Measurements from ENCODE around the gene TNF.

The TNF gene

GRCh38 chr6:31575335-31575901 lies at the start of gene TNF:
Gene TNF, plus strand, starts transcription at chr6:31575565. Its CDS starts 177 bp downstream, at chr6:31575742.
- H3K4me2 ChIP-seq: no peak within 1 kb of the TSS
- no peak within 1 kb of the TSS for H2AFZ ChIP-seq (ENCODE audit: low read depth)
- no peaks in the 10 kb centered on the region for H3K36me3 ChIP-seq (ENCODE audit: insufficient read depth)
- peaks cover 15% of the 10 kb centered on the region for H3K4me1 ChIP-seq (ENCODE audit: low read depth, poor library complexity, severe bottlenecking)
- peaks cover 58% of the 10 kb centered on the region for H3K27me3 ChIP-seq (ENCODE audit: insufficient read depth, low read depth)
- no peak within 1 kb of the TSS for H3K27ac ChIP-seq
- H3K9ac ChIP-seq: no peak within 1 kb of the TSS
- no peak for TF ChIP-seq CTCF (conservative IDR thresholded peaks at IDR 0.05; ENCODE audit: low read depth, low read length)
- H3K4me3 ChIP-seq (IDR thresholded peaks at IDR 0.05; ENCODE audit: insufficient read depth, low read depth, low read length): no peak within 1 kb of the TSS
- H4K20me1 ChIP-seq (ENCODE audit: insufficient read depth): no peaks in the 10 kb centered on the region
- no peaks in the 10 kb centered on the region for H3K79me2 ChIP-seq (ENCODE audit: insufficient read depth, low read depth)

DNA sequence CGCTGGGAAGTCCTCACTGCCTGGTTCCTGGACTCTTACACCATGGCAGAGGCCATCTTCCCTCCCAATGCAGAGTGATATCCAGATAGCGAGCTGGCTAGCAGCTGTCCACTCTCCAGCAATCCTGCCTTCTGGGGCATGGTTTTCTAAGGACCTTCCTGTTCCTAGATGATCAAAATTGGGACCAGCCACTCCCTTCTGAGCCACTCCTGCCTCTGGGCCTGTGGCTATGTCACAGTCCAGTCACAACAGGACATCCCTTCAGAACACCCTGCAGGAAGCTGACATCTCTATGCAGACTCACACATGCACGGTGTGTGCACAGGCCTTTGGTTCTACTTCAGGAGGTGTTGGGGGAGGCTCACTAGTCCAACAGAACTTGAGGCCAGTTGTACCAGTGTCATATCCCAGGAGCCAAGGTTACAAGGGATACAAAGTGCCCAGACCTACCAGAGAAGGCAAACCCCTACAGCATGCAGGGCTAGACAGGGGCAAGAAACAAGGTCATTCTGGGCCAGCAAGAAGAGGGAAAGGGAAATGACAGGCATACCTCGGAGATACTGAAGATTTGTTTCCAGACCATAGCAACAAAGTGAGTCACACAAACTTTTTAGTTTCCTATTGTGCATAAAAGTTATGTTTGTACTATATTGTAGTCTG lies 49.3 kb upstream of the TNF start:
- Histone ChIP-seq H3K9ac (no peak overlapping the region), H2AFZ (ENCODE audit: low read depth) (no peak overlapping the region), H3K4me2 (no peak overlapping the region), H3K27me3 (ENCODE audit: insufficient read depth, low read depth) (no peaks in the 10 kb centered on the region), H3K79me2 (ENCODE audit: insufficient read depth, low read depth) (no peaks in the 10 kb centered on the region), H3K27ac (no peak overlapping the region), H3K4me1 (ENCODE audit: low read depth, poor library complexity, severe bottlenecking) (no peaks in the 10 kb centered on the region), H4K20me1 (ENCODE audit: insufficient read depth) (no peaks in the 10 kb centered on the region), H3K36me3 (ENCODE audit: insufficient read depth) (no peaks in the 10 kb centered on the region), H3K4me3 (IDR thresholded peaks at IDR 0.05; ENCODE audit: insufficient read depth, low read depth, low read length) (no peak overlapping the region)
- TF ChIP-seq CTCF (conservative IDR thresholded peaks at IDR 0.05; ENCODE audit: low read depth, low read length): no peak

DNA sequence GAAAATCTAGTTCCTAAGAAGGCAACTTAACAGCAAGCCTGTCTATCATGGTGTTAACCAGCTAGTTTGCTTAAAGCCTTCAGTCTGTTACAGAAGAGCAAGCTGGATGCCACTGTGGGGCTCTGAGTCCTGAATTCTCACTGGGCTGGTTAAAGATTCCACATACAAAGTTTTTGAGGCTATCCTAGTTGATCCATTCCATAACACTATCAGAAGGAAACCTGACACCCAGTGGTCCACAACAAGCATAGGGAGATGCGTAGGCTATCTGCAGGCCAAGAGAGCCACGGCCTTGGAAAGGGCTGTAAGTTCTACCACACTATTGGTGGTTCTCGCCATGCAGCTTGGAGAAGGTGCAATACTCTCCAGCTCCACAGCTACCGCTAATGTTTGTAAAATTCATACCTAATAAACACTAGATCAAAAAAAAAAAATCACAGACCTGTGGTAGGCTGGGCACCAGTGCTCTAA lies 47.0 kb upstream of the TNF start:
- Histone ChIP-seq H3K27ac (no peak overlapping the region), H2AFZ (ENCODE audit: low read depth) (no peak overlapping the region), H3K79me2 (ENCODE audit: insufficient read depth, low read depth) (no peaks in the 10 kb centered on the region), H3K9ac (no peak overlapping the region), H3K4me2 (no peak overlapping the region), H3K4me1 (ENCODE audit: low read depth, poor library complexity, severe bottlenecking) (no peaks in the 10 kb centered on the region), H3K36me3 (ENCODE audit: insufficient read depth) (no peaks in the 10 kb centered on the region), H3K27me3 (ENCODE audit: insufficient read depth, low read depth) (no peaks in the 10 kb centered on the region), H3K4me3 (IDR thresholded peaks at IDR 0.05; ENCODE audit: insufficient read depth, low read depth, low read length) (no peak overlapping the region), H4K20me1 (ENCODE audit: insufficient read depth) (no peaks in the 10 kb centered on the region)
- TF ChIP-seq CTCF (conservative IDR thresholded peaks at IDR 0.05; ENCODE audit: low read depth, low read length): no peak

DNA sequence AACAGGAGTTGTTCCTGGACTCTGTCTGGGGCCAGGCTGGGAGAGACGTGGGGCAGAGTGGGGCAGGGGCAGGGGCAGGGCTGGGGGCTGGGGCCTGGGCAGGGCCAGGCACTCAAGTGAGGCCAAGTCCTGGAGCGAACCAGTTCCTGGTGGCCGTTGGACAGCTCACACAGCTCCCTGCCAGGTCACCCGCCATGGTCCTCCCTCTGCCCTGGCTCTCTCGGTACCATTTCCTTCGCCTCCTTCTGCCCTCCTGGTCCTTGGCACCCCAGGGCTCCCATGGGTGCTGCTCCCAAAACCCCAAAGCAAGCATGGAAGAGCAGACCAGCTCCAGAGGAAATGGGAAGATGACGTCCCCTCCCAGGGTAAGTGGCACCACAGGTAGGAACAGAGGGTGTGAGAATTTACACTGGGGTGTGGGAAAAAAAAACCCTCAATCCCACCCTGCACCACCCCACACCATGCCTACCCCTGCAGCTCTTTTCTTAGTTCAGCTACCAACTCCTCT lies 46.5 kb upstream of the TNF start, which contains the start of gene MCCD1:
Gene MCCD1, plus strand, starts transcription at position 142 of the 508 bp plus-strand sequence. Its CDS starts 53 bp downstream, at position 195.
- no peaks in the 10 kb centered on the region for H3K36me3 ChIP-seq (ENCODE audit: insufficient read depth)
- H4K20me1 ChIP-seq (ENCODE audit: insufficient read depth): no peaks in the 10 kb centered on the region
- no peak within 1 kb of the TSS for H3K4me3 ChIP-seq (IDR thresholded peaks at IDR 0.05; ENCODE audit: insufficient read depth, low read depth, low read length)
- H3K79me2 ChIP-seq (ENCODE audit: insufficient read depth, low read depth): no peaks in the 10 kb centered on the region
- no peaks in the 10 kb centered on the region for H3K27me3 ChIP-seq (ENCODE audit: insufficient read depth, low read depth)
- H3K4me1 ChIP-seq (ENCODE audit: low read depth, poor library complexity, severe bottlenecking): no peaks in the 10 kb centered on the region
- H2AFZ ChIP-seq (ENCODE audit: low read depth): no peak within 1 kb of the TSS
- H3K4me2 ChIP-seq: no peak within 1 kb of the TSS
- no peak for TF ChIP-seq CTCF (conservative IDR thresholded peaks at IDR 0.05; ENCODE audit: low read depth, low read length)
- H3K27ac ChIP-seq: no peak within 1 kb of the TSS
- no peak within 1 kb of the TSS for H3K9ac ChIP-seq
